CD4-positive, alpha-beta T cell treated with Interleukin-1 beta for 1 hour (primary cell): ENCODE data around the gene MED12.
"Not testable (repeated sequence)": the region's sequence is repeated elsewhere in the genome, so short reads cannot be mapped to it uniquely, and the experiment has no call there.

Experiments
- DNase-seq, 2 donors: peaks; one replicate each; pipeline ENCODE4 v3.0.0-alpha.2; 2020 to 2022

Gene MED12

GRCh38 chrX:71166461-71166860 lies 48.1 kb downstream of the MED12 start:
- DNase-seq, result no peak

GRCh38 chrX:71167031-71167781 lies 48.8 kb downstream of the MED12 start:
- DNase-seq, result no peak

GRCh38 chrX:71168134-71168533 lies 49.7 kb downstream of the MED12 start:
- DNase-seq, result no peak

- no peak for DNase-seq
Measured at GRCh38 chrX:71169586-71169985, 51.2 kb downstream of the MED12 start.

- DNase-seq, result no peak
Measured at GRCh38 chrX:71170660-71171059, 52.3 kb downstream of the MED12 start.

- DNase-seq, result no peak
Measured at GRCh38 chrX:71171110-71171801, 52.9 kb downstream of the MED12 start.

GRCh38 chrX:71173440-71173839 lies 55.0 kb downstream of the MED12 start:
- no peak for DNase-seq

- DNase-seq, result no peak
Measured at GRCh38 chrX:71174795-71175194, 56.4 kb downstream of the MED12 start.

GRCh38 chrX:71175531-71175930 lies 57.1 kb downstream of the MED12 start:
- DNase-seq, result no peak

- DNase-seq, result no peak
Measured at GRCh38 chrX:71177327-71177726, 58.9 kb downstream of the MED12 start.

- peak; percentile 54 to 57 for DNase-seq
Measured at GRCh38 chrX:71178908-71179307, 60.5 kb downstream of the MED12 start.

GRCh38 chrX:71180579-71181265 lies 62.3 kb downstream of the MED12 start:
- DNase-seq, result not testable (repeated sequence)

- peak; percentile 62 to 68 for DNase-seq
Measured at GRCh38 chrX:71181558-71181909, 63.1 kb downstream of the MED12 start.

- DNase-seq, result peak; percentile 88
Measured at GRCh38 chrX:71181910-71182799, 63.8 kb downstream of the MED12 start.

- DNase-seq, result no peak
Measured at GRCh38 chrX:71182871-71183270, 64.5 kb downstream of the MED12 start.

- no peak for DNase-seq
Measured at GRCh38 chrX:71183341-71183740, 64.9 kb downstream of the MED12 start.

GRCh38 chrX:71184092-71184491 lies 65.7 kb downstream of the MED12 start:
- DNase-seq, result no peak

GRCh38 chrX:71184803-71185495 lies 66.6 kb downstream of the MED12 start:
- DNase-seq, result no peak

GRCh38 chrX:71191248-71191647 lies 72.9 kb downstream of the MED12 start:
- no peak for DNase-seq
